Upper lobe of left lung (tissue), 6 donors: Measurements from ENCODE around the gene G2E3. TPM values are rescaled to one million over a fixed set of nuclear protein-coding genes. Genes with fewer than 3 reads are reported as not detected.

Experiments
- ATAC-seq, 2 donors: fragments of 200-7000 bp; cut with Tn5 transposase; one replicate each; pipeline ENCODE4 v1.9.1; 2022; ENCODE audit warnings: mild to moderate bottlenecking in 2 of 2, moderate library complexity in 2 of 2; ENCODE audit not compliant: low FRiP score in 2 of 2
- DNase-seq, 2 donors: peaks; one replicate each; pipeline ENCODE4 v3.0.0-alpha.2; 2019 to 2020
- H3K27ac ChIP-seq, 4 donors: fragments of 200-600 bp; sonication (generic); one replicate each; pipeline ENCODE4 v1.5.1; 2016 to 2019
- H3K27me3 ChIP-seq, 4 donors: fragments of 200-600 bp; sonication (generic); one replicate each; pipeline ENCODE4 v1.5.1; 2017 to 2019
- H3K36me3 ChIP-seq, 4 donors: fragments of 200-600 bp; sonication (generic); one replicate each; pipeline ENCODE4 v1.5.1; 2016 to 2019
- H3K4me1 ChIP-seq, 4 donors: fragments of 200-600 bp; sonication (generic); one replicate each; pipeline ENCODE4 v1.5.1; 2018 to 2019
- H3K4me3 ChIP-seq, 4 donors: fragments of 200-600 bp; sonication (generic); one replicate each; pipeline ENCODE4 v1.5.1; 2017 to 2019; ENCODE audit warnings: mild to moderate bottlenecking in 2 of 4, moderate library complexity in 1 of 4
- H3K9me3 ChIP-seq, 4 donors: fragments of 200-600 bp; sonication (generic); one replicate each; pipeline ENCODE4 v1.5.1; 2018 to 2019
- EP300 ChIP-seq, 4 donors: sonication (generic); formaldehyde crosslinking; IDR thresholded peaks; one replicate each; pipeline ENCODE4 v1.5.1; 2017; ENCODE audit warnings: antibody characterized with exemption in 4 of 4, control low read depth in 2 of 4
- POLR2A ChIP-seq, 4 donors: fragments of 450-650 bp; IDR thresholded peaks; one replicate each; pipeline ENCODE4 v1.5.1; 2016 to 2017; ENCODE audit warnings: antibody characterized with exemption in 4 of 4, mild to moderate bottlenecking in 2 of 4
- POLR2AphosphoS5 ChIP-seq, 2 donors: sonication (generic); formaldehyde crosslinking; IDR thresholded peaks; one replicate each; pipeline ENCODE4 v1.5.1; 2017; ENCODE audit warnings: antibody characterized with exemption in 2 of 2
- WGBS, 2 donors: methylation state at CpG; one replicate each; pipeline ENCODE4 v1.1.5; 2017 to 2018; 5-methylcytosine and 5-hydroxymethylcytosine counted together
- total RNA-seq, 6 donors: library from RNA; depleted of rRNA in 4 of 6; stranded (reverse); fragments of >200 nt in 4 of 6; gene quantifications; one replicate each; pipeline versions ENCODE4 v1.1.0 to v1.2.1, GENCODE V29; 2016 to 2021
- TF ChIP-seq, protein P1 (sequence below), 6 experiments: fragments of 450-650 bp in 4 of 6; fragments of 200-600 bp in 2 of 6; sonication (generic) in 2 of 6; IDR thresholded peaks; one replicate each; pipeline ENCODE4 v1.5.1; 2016 to 2019; ENCODE audit warnings: antibody characterized with exemption in 6 of 6
- donor health status: DM: no; HTN: no; CAD: no; lungs with moderate emphysema.
- donor health status: DM: no; HTN: yes; CAD: no; lungs with severe emphysema.

Gene G2E3
- total RNA-seq, 6 donors from 2014 or later, result 8.1 to 15.4 (median 12.6) TPM

DNA sequence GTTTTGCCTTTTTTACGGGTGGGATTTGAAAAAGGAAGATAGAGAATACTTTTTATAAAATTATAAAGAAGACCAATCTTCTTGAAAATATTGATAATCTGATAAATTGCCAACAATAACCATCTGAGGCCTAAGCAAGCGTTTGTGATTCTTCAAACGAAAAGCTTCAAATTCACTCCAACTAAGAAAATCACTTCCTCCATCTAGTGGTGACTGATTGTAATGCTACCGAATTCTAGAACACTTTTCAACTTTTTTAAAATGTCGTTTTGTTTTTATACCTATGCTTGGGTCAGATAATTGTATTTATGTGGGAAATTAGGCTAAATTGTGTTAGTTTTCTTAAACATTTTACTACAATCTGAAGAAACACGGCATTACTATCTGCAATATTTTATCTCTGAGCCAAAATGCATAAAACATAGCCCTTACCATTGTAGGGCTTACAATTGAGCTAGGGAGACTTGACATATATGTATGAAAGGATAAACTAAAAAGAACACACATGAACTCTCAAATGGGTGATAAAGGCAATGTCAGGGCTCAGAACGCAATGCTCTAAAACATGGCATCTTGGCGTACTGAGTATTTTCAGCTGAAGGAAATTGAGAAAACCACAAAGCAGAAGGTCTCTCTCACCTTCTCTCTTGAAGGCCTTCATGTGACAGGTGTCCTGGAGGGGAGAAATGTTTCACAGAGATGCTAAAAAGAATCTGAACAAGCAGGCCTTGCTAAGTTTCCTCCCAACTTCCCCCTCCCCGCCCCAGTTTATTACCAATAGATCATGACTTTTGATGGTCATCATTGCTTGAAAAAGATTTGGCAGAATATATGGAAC lies 36.8 kb upstream of the G2E3 start:
- DNase-seq (no peak), ATAC-seq (peak in 1 of 2 donors; percentile 75)
- no peak for TF ChIP-seq POLR2AphosphoS5 (IDR thresholded peaks at IDR 0.05)
- TF ChIP-seq EP300 (IDR thresholded peaks at IDR 0.05), result no peak
- TF ChIP-seq, protein P1, sequence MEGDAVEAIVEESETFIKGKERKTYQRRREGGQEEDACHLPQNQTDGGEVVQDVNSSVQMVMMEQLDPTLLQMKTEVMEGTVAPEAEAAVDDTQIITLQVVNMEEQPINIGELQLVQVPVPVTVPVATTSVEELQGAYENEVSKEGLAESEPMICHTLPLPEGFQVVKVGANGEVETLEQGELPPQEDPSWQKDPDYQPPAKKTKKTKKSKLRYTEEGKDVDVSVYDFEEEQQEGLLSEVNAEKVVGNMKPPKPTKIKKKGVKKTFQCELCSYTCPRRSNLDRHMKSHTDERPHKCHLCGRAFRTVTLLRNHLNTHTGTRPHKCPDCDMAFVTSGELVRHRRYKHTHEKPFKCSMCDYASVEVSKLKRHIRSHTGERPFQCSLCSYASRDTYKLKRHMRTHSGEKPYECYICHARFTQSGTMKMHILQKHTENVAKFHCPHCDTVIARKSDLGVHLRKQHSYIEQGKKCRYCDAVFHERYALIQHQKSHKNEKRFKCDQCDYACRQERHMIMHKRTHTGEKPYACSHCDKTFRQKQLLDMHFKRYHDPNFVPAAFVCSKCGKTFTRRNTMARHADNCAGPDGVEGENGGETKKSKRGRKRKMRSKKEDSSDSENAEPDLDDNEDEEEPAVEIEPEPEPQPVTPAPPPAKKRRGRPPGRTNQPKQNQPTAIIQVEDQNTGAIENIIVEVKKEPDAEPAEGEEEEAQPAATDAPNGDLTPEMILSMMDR (IDR thresholded peaks at IDR 0.05), result peak in 5 of 6 experiments; percentile 39 to 59 (median 51)
- Histone ChIP-seq H3K9me3 (no peaks in the 10 kb centered on the region), H3K27ac (no peak overlapping the region), H3K27me3 (no peaks in the 10 kb centered on the region), H3K36me3 (no peaks in the 10 kb centered on the region), H3K4me3 (no peak overlapping the region), H3K4me1 (peaks cover 0 to 6% (median 0%) of the 10 kb centered on the region in 4 donors)
- WGBS, 2 donors, result 30 to 40% methylated on average over 9 of the region's 9 CpGs

DNA sequence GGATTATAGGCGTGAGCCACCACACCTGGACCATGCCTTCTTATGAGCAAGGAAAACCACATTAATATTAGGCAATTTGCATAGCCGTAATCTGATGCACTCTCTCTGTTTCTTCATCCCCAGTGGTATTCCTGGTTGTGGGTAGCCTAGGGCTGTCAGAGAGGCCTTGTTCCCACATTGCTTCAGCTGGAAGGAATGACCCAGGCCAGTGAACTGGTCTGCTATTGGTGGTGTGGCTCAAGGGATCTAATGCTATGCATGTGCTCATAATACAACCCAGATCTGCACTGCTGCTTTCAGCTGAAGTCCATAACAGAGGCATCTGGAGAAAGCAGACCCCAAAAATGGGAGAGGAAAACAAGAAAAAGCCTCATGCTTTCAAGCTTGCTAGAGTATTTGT lies 33.1 kb upstream of the G2E3 start:
- Histone ChIP-seq H3K4me3 (no peak overlapping the region), H3K9me3 (no peaks in the 10 kb centered on the region), H3K4me1 (peaks cover 0 to 6% (median 0%) of the 10 kb centered on the region in 4 donors), H3K27ac (no peak overlapping the region), H3K27me3 (no peaks in the 10 kb centered on the region), H3K36me3 (no peaks in the 10 kb centered on the region)
- TF ChIP-seq, protein P1 (IDR thresholded peaks at IDR 0.05), result no peak
- TF ChIP-seq POLR2AphosphoS5 (IDR thresholded peaks at IDR 0.05) (no peak), POLR2A (IDR thresholded peaks at IDR 0.05) (no peak), EP300 (IDR thresholded peaks at IDR 0.05) (no peak)
- 74 to 78% methylated on average over 2 of the region's 2 CpGs for WGBS, 2 donors
- DNase-seq (no peak), ATAC-seq (no peak)

DNA sequence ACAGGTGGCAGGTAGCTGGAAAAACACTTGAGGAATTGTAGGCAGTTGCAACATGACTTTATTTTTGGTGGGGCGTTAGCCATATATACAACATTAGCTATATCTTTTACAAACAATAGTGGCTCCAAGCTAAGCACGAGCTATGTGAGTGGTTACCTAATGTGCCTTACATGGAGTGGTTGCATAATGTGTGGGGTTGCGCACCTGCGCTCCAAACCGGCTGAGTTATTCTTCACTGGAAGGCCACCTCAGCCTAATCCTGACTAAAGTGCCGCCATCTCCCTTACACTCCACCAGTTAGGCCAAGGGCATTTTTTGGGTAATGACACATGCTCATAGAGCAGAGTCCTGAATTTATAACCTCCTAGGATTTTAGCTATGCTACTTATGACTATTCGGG lies 31.8 kb upstream of the G2E3 start:
- no peaks in the 10 kb centered on the region for H3K9me3 ChIP-seq
- no peak for DNase-seq
- no peak overlapping the region for H3K4me3 ChIP-seq
- ATAC-seq, result no peak
- 92% methylated on average over 5 to 7 of the region's 7 CpGs for WGBS, 2 donors
- no peak overlapping the region for H3K27ac ChIP-seq
- H3K4me1 ChIP-seq, result no peaks in the 10 kb centered on the region
- no peaks in the 10 kb centered on the region for H3K36me3 ChIP-seq
- H3K27me3 ChIP-seq, result no peaks in the 10 kb centered on the region
- TF ChIP-seq POLR2AphosphoS5 (IDR thresholded peaks at IDR 0.05), result no peak
- TF ChIP-seq POLR2A (IDR thresholded peaks at IDR 0.05), result no peak
- TF ChIP-seq, protein P1 (IDR thresholded peaks at IDR 0.05), result no peak
- TF ChIP-seq EP300 (IDR thresholded peaks at IDR 0.05), result no peak

DNA sequence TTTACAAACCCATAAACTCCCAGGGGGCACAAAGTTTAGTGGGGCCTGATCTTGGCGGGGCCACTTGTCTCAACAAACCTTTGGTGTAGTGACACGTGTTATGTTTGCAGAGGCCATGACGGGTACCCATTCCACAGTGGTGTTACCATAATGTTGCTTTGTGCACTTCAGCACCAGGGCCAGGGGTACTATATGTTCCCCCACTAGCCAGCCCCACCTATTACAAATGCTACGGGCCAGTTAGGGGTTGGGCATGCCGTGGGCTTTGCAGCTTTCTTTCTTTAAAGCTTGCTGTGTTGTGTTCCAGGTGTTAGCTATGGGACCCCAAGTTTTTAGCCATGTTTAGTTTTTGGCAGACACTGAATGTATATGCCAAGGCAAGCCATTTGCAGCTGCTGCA lies 30.8 kb upstream of the G2E3 start:
- WGBS, 2 donors, result 79 to 90% methylated on average over 5 of the region's 5 CpGs
- no peaks in the 10 kb centered on the region for H3K36me3 ChIP-seq
- H3K4me3 ChIP-seq, result no peak overlapping the region
- TF ChIP-seq, protein P1 (IDR thresholded peaks at IDR 0.05), result no peak
- TF ChIP-seq EP300 (IDR thresholded peaks at IDR 0.05), result no peak
- no peak for TF ChIP-seq POLR2AphosphoS5 (IDR thresholded peaks at IDR 0.05)
- H3K27ac ChIP-seq, result no peak overlapping the region
- H3K4me1 ChIP-seq, result no peaks in the 10 kb centered on the region
- ATAC-seq, result no peak
- H3K9me3 ChIP-seq, result no peaks in the 10 kb centered on the region
- no peaks in the 10 kb centered on the region for H3K27me3 ChIP-seq
- DNase-seq, result no peak
